Breast epithelium (tissue), 4 donors: ENCODE results near the gene FOXE1. TPM values are rescaled to one million over a fixed set of nuclear protein-coding genes. Genes with fewer than 3 reads are reported as not detected.

Experiments used
- DNase-seq, 2 donors: peaks; one replicate each; pipeline ENCODE4 v3.0.0-alpha.2; 2019; ENCODE audit warnings: low spot score in 2 of 2
- H3K27ac ChIP-seq, 2 donors: fragments of 200-600 bp; sonication (generic) in 1 of 2; one replicate each; pipeline ENCODE4 v1.5.1; 2016 to 2019; ENCODE audit warnings: mild to moderate bottlenecking in 1 of 2
- H3K27me3 ChIP-seq, 2 donors: fragments of 200-600 bp; sonication (generic) in 1 of 2; one replicate each; pipeline versions ENCODE4 v1.5.1 to v1.6.0; 2017 to 2019; ENCODE audit warnings: control low read depth in 1 of 2, mild to moderate bottlenecking in 1 of 2
- H3K36me3 ChIP-seq: fragments of 200-600 bp; one replicate; pipeline ENCODE4 v1.5.1; 2019
- H3K4me1 ChIP-seq, 2 donors: fragments of 200-600 bp; sonication (generic); one replicate each; pipeline ENCODE4 v1.5.1; 2016 to 2019; ENCODE audit warnings: control low read depth in 1 of 2
- H3K4me3 ChIP-seq, 3 donors: fragments of 200-600 bp; sonication (generic); 1 replicate in 2 of 3; 2 replicates in 1 of 3; pipeline ENCODE4 v1.5.1; 2016 to 2019; ENCODE audit warnings: mild to moderate bottlenecking in 3 of 3, moderate library complexity in 2 of 3
- H3K9me3 ChIP-seq, 2 donors: fragments of 200-600 bp; sonication (generic) in 1 of 2; one replicate each; pipeline ENCODE4 v1.5.1; 2016 to 2019; ENCODE audit warnings: control low read depth in 1 of 2
- POLR2A ChIP-seq: fragments of 450-650 bp; IDR thresholded peaks from one replicate; pipeline ENCODE4 v1.6.1; 2016; ENCODE audit warnings: antibody characterized with exemption, mild to moderate bottlenecking, moderate library complexity
- POLR2AphosphoS5 ChIP-seq, 3 donors: sonication (generic); formaldehyde crosslinking; IDR thresholded peaks; one replicate each; pipeline ENCODE4 v1.6.1; 2017; ENCODE audit warnings: antibody characterized with exemption in 3 of 3
- intact Hi-C: fragments of 100-400 bp; cut with DNase I; formaldehyde crosslinking; loops from one replicate; pipeline ENCODE4 v1.15.1; 2023; ENCODE audit warnings: low total_unique reads
- total RNA-seq, 3 donors: library from RNA; depleted of rRNA; stranded (reverse); fragments of >200 nt; gene quantifications; one replicate each; pipeline ENCODE4 v1.1.0, GENCODE V29; 2016
- TF ChIP-seq, protein P1 (sequence below), 3 donors: fragments of 450-650 bp; IDR thresholded peaks; one replicate each; pipeline ENCODE4 v1.5.1; 2016 to 2017; ENCODE audit warnings: antibody characterized with exemption in 3 of 3, mild to moderate bottlenecking in 3 of 3, moderate library complexity in 3 of 3

FOXE1 gene
- total RNA-seq, 3 donors from 2014 or later = not detected

DNA sequence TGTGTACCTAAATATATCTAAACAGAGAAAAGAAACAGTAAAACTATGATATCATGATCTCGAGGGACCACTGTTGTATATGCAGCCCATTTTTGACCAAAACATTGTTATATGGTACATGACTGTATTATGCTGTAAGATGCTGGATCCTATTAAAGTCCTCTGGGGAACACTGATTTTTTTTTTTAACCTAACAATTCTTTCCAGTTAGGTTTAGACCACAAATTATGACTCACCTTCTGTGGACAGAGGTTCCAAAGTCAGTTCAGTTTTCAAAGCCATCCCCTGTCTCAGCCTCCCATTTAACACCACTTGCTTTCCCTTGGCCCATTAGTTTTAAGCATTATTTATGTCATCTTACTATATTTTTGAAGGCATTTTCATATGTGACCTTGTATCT, 42.2 kb downstream of the FOXE1 start:
- DNase-seq = no peak
- Histone ChIP-seq H3K9me3 (no peaks in the 10 kb centered on the region), H3K27ac (no peak overlapping the region), H3K4me1 (no peaks in the 10 kb centered on the region), H3K27me3 (no peaks in the 10 kb centered on the region), H3K4me3 (no peak overlapping the region), H3K36me3 (no peaks in the 10 kb centered on the region)
- TF ChIP-seq, protein P1, sequence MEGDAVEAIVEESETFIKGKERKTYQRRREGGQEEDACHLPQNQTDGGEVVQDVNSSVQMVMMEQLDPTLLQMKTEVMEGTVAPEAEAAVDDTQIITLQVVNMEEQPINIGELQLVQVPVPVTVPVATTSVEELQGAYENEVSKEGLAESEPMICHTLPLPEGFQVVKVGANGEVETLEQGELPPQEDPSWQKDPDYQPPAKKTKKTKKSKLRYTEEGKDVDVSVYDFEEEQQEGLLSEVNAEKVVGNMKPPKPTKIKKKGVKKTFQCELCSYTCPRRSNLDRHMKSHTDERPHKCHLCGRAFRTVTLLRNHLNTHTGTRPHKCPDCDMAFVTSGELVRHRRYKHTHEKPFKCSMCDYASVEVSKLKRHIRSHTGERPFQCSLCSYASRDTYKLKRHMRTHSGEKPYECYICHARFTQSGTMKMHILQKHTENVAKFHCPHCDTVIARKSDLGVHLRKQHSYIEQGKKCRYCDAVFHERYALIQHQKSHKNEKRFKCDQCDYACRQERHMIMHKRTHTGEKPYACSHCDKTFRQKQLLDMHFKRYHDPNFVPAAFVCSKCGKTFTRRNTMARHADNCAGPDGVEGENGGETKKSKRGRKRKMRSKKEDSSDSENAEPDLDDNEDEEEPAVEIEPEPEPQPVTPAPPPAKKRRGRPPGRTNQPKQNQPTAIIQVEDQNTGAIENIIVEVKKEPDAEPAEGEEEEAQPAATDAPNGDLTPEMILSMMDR (IDR thresholded peaks at IDR 0.05) = no peak
- no peak for TF ChIP-seq POLR2AphosphoS5 (IDR thresholded peaks at IDR 0.05)
- no peak for TF ChIP-seq POLR2A
- intact Hi-C loops = no loop called here

DNA sequence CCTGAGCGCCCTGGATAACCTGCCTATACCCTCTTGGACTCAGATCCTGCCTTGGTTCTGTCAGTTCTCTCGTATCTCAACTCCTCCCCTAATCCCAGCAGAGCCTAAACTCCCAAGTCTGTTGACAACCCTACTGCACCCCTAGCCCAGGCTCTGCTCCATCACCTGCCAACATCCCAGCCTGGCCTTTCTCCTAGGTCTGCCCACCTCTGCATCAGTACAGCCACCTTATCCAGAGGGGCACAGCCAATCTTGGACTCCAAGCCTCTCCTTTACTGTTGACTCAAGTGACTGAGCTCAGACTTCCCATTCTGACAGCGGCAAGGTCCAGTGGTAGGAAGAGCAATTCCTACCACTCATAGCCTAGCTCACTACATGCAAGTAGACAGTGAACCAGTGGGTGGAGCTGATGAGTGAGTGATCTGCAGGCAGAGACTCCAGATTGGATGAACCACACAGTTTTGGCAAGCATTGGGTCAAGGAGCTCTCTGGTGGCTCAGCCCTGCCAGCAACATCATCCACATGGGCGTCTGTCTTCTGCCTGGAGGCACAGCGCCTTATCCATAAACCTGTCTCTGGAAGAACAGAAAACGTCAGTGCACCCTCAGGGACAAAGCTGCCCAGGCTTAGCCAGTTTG, 42.8 kb downstream of the FOXE1 start:
- intact Hi-C loops = no loop called here
- Histone ChIP-seq H3K9me3 (no peaks in the 10 kb centered on the region), H3K4me1 (no peaks in the 10 kb centered on the region), H3K27me3 (no peaks in the 10 kb centered on the region), H3K36me3 (no peaks in the 10 kb centered on the region), H3K4me3 (no peak overlapping the region), H3K27ac (no peak overlapping the region)
- TF ChIP-seq POLR2A = no peak
- TF ChIP-seq, protein P1 (IDR thresholded peaks at IDR 0.05) = no peak
- TF ChIP-seq POLR2AphosphoS5 (IDR thresholded peaks at IDR 0.05) = no peak
- no peak for DNase-seq

GRCh38 chr9:97900103-97900737, 47.2 kb downstream of the FOXE1 start:
- H3K36me3 ChIP-seq = no peaks in the 10 kb centered on the region
- TF ChIP-seq, protein P1 (IDR thresholded peaks at IDR 0.05) = no peak
- TF ChIP-seq POLR2AphosphoS5 (IDR thresholded peaks at IDR 0.05) = no peak
- H3K9me3 ChIP-seq = no peaks in the 10 kb centered on the region
- DNase-seq = no peak
- intact Hi-C loops = no loop called here
- H3K4me3 ChIP-seq = no peak overlapping the region
- H3K27me3 ChIP-seq = no peaks in the 10 kb centered on the region
- H3K27ac ChIP-seq = no peak overlapping the region
- H3K4me1 ChIP-seq = no peaks in the 10 kb centered on the region

DNA sequence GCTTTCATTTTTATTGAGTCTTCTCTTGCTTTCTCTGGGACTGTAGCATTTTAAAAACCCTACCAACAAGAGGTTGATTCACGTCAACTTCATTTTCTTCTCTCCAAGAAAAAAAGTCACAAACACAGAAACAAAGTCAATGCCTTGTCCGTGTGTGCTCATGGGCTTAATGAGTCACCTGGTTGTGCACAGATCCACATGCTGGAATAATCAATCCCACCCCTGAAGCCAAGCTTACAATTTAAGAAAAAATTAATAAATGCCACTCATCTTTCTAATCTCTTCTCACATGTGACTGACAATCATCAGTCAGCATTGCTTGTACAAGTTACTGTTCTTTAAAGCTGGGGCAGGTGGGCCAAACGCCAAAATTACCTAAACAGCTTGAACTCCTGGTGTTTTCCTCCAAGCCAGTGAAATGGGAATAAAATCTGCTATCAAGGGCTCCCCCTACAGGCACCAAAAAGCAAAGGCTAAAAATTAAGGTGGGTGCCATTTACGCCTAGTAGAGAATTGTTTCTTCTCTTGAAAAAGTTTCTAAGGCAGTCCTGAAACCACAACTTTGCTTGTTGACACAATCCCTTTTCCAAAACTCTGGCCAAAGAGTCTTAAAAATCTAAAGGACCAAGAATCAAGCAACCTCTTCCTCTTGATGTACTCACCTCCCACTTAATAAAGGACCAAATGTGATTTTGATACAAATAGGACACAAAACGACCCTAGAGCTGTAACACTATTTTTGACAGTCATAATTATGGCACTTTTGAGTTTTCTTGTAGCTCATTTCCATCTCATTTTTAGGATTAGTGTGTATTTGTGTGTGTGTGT, 47.9 kb downstream of the FOXE1 start:
- H3K4me3 ChIP-seq = no peak overlapping the region
- H3K27me3 ChIP-seq = no peaks in the 10 kb centered on the region
- TF ChIP-seq, protein P1 (IDR thresholded peaks at IDR 0.05) = peak; percentile 39 to 64 (median 63)
- no peak for TF ChIP-seq POLR2AphosphoS5 (IDR thresholded peaks at IDR 0.05)
- intact Hi-C loops = no loop called here
- DNase-seq = no peak
- H3K36me3 ChIP-seq = no peaks in the 10 kb centered on the region
- H3K27ac ChIP-seq = no peak overlapping the region
- H3K9me3 ChIP-seq = no peaks in the 10 kb centered on the region
- H3K4me1 ChIP-seq = no peaks in the 10 kb centered on the region

DNA sequence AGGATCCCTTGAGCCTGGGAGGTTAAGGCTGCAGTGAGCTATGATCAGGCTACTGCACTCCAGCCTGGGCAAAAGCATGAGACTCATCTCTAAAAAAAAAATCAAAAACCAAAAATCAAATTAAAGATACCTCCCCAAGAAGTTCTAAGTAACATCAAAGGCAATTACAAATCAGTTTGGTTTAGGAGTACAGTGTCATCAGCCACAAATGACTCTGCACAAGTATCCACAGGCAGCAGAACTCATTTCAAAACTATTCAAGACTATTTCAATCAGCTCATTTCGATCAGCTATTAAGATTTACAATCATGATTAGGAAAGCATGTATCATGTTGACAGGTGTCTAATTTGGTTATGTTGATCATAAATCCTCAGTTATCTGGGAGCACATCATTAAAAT, 50.2 kb downstream of the FOXE1 start:
- no peaks in the 10 kb centered on the region for H3K27me3 ChIP-seq
- intact Hi-C loops = no loop called here
- H3K27ac ChIP-seq = no peak overlapping the region
- H3K36me3 ChIP-seq = no peaks in the 10 kb centered on the region
- H3K4me1 ChIP-seq = no peaks in the 10 kb centered on the region
- DNase-seq = no peak
- H3K4me3 ChIP-seq = no peak overlapping the region
- no peaks in the 10 kb centered on the region for H3K9me3 ChIP-seq
- TF ChIP-seq POLR2AphosphoS5 (IDR thresholded peaks at IDR 0.05) = no peak
- TF ChIP-seq, protein P1 (IDR thresholded peaks at IDR 0.05) = no peak
- no peak for TF ChIP-seq POLR2A
